Measurements from ENCODE around the gene PRCC. TPM values are rescaled to one million over a fixed set of nuclear protein-coding genes. Genes with fewer than 3 reads are reported as not detected.

PRCC gene
- total RNA-seq, 4 donors from 2014 or later, result 33.4 to 41.0 (median 33.9) TPM

DNA sequence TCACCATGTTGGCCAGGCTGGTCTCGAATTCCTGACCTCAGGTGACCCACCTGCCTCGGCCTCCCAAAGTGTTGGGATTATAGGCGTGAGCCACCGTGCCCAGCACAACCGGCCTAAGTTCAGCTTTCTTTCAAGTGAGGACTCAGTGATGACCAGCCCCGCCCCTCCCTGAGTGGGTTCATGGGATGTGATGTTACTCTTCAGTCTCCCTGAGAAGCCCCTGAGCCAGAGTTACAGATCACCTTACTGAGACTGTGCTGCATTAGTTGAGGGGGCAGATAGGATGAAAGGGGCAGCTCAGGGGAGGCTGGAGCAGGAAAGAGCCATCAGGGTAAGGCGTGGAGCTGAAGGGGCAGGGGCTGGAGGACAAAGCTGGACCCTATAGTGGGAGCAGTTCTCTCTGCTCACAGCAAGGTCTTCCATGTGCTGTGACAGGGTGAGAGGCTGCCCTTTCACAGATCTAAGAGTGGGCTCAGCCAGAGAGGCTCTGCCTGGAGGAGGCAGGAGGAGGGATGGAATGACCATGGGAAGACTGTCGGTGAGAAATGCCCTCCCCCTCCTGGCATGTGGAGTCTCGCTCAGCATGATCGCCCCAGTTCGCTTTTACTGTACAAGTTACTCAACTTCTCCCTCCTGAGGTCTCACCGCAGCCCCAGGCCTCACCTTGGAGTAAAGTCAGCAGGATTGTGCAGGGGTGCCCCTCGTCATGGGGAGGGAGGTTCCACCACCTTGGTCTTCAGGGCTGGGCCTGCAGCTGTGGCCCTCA, 35.9 kb downstream of the PRCC start:
- Histone ChIP-seq H3K27ac (no peak overlapping the region), H3K36me3 (peaks cover 4 to 46% of the 10 kb centered on the region in 2 donors), H3K4me1 (peaks cover 0 to 42% (median 17%) of the 10 kb centered on the region in 3 donors), H3K27me3 (no peaks in the 10 kb centered on the region), H3K9me3 (no peaks in the 10 kb centered on the region), H3K4me3 (no peak overlapping the region)
- no peak for ATAC-seq
- TF ChIP-seq POLR2A (IDR thresholded peaks at IDR 0.05) (no peak), POLR2AphosphoS5 (IDR thresholded peaks at IDR 0.05) (no peak), EP300 (IDR thresholded peaks at IDR 0.05) (no peak)
- TF ChIP-seq, protein P1, sequence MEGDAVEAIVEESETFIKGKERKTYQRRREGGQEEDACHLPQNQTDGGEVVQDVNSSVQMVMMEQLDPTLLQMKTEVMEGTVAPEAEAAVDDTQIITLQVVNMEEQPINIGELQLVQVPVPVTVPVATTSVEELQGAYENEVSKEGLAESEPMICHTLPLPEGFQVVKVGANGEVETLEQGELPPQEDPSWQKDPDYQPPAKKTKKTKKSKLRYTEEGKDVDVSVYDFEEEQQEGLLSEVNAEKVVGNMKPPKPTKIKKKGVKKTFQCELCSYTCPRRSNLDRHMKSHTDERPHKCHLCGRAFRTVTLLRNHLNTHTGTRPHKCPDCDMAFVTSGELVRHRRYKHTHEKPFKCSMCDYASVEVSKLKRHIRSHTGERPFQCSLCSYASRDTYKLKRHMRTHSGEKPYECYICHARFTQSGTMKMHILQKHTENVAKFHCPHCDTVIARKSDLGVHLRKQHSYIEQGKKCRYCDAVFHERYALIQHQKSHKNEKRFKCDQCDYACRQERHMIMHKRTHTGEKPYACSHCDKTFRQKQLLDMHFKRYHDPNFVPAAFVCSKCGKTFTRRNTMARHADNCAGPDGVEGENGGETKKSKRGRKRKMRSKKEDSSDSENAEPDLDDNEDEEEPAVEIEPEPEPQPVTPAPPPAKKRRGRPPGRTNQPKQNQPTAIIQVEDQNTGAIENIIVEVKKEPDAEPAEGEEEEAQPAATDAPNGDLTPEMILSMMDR (IDR thresholded peaks at IDR 0.05), result no peak
- WGBS, 2 donors (ENCODE audit: low coverage in 1 of 2), result 80% methylated on average over 2 of the region's 13 CpGs; no CpG with 5 or more reads in 1 of the 2 donors

DNA sequence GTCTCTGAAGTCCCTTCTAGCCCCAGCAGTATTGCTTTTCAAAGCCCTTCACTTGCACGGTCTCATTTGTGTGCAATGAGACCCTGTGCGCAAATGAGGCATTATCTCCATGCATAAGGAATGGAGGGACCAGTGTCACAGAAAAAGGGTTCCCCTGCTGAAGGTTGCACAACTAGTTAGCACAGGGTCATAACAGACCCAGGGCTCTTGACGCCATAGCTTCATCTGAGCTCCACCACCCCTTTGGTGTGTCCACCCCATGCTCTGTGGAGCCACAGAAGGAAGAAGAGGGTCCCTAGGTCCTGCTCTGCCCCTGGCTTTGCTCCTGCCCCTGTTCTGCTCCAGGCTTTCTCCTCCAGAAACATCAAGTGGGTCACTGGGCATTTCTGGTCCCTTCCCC, 36.7 kb downstream of the PRCC start:
- Histone ChIP-seq H3K4me1 (peaks cover 0 to 42% (median 17%) of the 10 kb centered on the region in 3 donors), H3K9me3 (no peaks in the 10 kb centered on the region), H3K36me3 (peaks cover 4 to 38% of the 10 kb centered on the region in 2 donors), H3K27ac (no peak overlapping the region), H3K27me3 (no peaks in the 10 kb centered on the region), H3K4me3 (no peak overlapping the region)
- 95% methylated on average over 2 of the region's 3 CpGs; no CpG with 5 or more reads in 1 of the 2 donors for WGBS, 2 donors (ENCODE audit: low coverage in 1 of 2)
- no peak for TF ChIP-seq EP300 (IDR thresholded peaks at IDR 0.05)
- TF ChIP-seq, protein P1 (IDR thresholded peaks at IDR 0.05), result no peak
- TF ChIP-seq POLR2A (IDR thresholded peaks at IDR 0.05), result no peak
- TF ChIP-seq POLR2AphosphoS5 (IDR thresholded peaks at IDR 0.05), result no peak
- no peak for ATAC-seq

- 51% methylated on average over 4 of the region's 6 CpGs; no CpG with 5 or more reads in 1 of the 2 donors for WGBS, 2 donors (ENCODE audit: low coverage in 1 of 2)
Measured at GRCh38 chr1:156804572-156805243, 37.4 kb downstream of the PRCC start.

DNA sequence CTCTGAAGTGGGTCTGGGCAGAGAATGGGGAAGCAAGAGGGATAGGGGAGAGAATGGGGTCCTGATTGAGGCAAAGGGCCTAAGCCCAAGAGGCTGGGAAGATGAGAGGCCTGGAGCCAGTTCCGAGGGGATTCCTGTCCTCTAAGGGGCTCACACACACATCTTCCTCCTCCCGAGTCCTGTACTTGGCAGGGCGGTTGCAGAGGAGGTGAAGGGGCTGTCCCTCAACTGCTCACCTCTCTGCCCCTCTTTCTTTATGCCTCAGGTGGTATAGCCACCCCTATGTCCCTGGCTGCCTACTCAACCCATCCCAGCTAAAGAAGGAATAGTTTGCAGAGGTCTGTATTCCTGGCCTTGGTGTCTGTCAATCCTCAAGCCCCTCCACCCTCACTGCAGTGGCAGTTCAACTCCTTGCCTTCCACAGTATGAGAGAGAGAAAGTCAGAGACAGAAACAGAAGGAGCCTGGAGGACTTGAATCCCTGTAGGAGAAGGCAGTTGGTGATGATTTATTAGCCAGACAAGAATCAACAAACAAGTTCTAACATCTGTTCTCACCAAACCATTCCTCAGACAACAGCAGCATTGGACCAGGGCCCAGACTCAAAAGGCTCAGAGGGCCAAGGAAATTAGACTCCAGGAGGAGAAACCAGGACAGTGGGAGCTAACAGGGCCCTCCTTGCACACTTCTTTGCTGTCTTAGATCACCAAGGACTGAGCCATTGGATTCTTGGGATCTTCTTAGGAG, 38.6 kb downstream of the PRCC start:
- TF ChIP-seq POLR2AphosphoS5 (IDR thresholded peaks at IDR 0.05) (no peak), POLR2A (IDR thresholded peaks at IDR 0.05) (no peak), EP300 (IDR thresholded peaks at IDR 0.05) (no peak)
- TF ChIP-seq, protein P1 (IDR thresholded peaks at IDR 0.05), result no peak
- H3K4me3 ChIP-seq, result no peak overlapping the region
- no peaks in the 10 kb centered on the region for H3K9me3 ChIP-seq
- H3K4me1 ChIP-seq, result peaks cover 0 to 42% (median 17%) of the 10 kb centered on the region in 3 donors
- peak; percentile 61 for ATAC-seq
- peaks cover 5% of the 10 kb centered on the region for H3K27me3 ChIP-seq
- 40 to 85% methylated on average over 1 to 3 of the region's 3 CpGs for WGBS, 2 donors (ENCODE audit: low coverage in 1 of 2)
- H3K36me3 ChIP-seq, result peaks cover 0 to 19% of the 10 kb centered on the region in 2 donors
- H3K27ac ChIP-seq, result peak overlapping the region in 2 of 4 donors; percentile 28 to 37

More at GRCh38 chr1:156804572-156805243, 37.4 kb downstream of the PRCC start:
- Histone ChIP-seq H3K9me3 (no peaks in the 10 kb centered on the region), H3K4me1 (peaks cover 0 to 42% (median 17%) of the 10 kb centered on the region in 3 donors), H3K27me3 (no peaks in the 10 kb centered on the region), H3K27ac (no peak overlapping the region), H3K4me3 (no peak overlapping the region), H3K36me3 (peaks cover 4 to 32% of the 10 kb centered on the region in 2 donors)
- no peak for ATAC-seq
- no peak for TF ChIP-seq EP300 (IDR thresholded peaks at IDR 0.05)
- no peak for TF ChIP-seq POLR2AphosphoS5 (IDR thresholded peaks at IDR 0.05)
- TF ChIP-seq, protein P1 (IDR thresholded peaks at IDR 0.05), result no peak
- no peak for TF ChIP-seq POLR2A (IDR thresholded peaks at IDR 0.05)
